ENCODE results near the gene KCNT1. TPM values are rescaled to one million over a fixed set of nuclear protein-coding genes. Genes with fewer than 3 reads are reported as not detected.

KCNT1 gene
- total RNA-seq, 1 donor from 2014 or later = not detected

- Histone ChIP-seq H3K27ac (no peak overlapping the region), H3K9me3 (no peaks in the 10 kb centered on the region), H3K4me1 (peaks cover 13% of the 10 kb centered on the region), H3K4me3 (no peak overlapping the region), H3K36me3 (no peaks in the 10 kb centered on the region), H3K27me3 (no peaks in the 10 kb centered on the region)
- TF ChIP-seq, protein P1, sequence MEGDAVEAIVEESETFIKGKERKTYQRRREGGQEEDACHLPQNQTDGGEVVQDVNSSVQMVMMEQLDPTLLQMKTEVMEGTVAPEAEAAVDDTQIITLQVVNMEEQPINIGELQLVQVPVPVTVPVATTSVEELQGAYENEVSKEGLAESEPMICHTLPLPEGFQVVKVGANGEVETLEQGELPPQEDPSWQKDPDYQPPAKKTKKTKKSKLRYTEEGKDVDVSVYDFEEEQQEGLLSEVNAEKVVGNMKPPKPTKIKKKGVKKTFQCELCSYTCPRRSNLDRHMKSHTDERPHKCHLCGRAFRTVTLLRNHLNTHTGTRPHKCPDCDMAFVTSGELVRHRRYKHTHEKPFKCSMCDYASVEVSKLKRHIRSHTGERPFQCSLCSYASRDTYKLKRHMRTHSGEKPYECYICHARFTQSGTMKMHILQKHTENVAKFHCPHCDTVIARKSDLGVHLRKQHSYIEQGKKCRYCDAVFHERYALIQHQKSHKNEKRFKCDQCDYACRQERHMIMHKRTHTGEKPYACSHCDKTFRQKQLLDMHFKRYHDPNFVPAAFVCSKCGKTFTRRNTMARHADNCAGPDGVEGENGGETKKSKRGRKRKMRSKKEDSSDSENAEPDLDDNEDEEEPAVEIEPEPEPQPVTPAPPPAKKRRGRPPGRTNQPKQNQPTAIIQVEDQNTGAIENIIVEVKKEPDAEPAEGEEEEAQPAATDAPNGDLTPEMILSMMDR (IDR thresholded peaks at IDR 0.05) = no peak
- TF ChIP-seq POLR2AphosphoS5 (IDR thresholded peaks at IDR 0.05; ENCODE audit: insufficient read depth in 1 of 2, low read depth in 1 of 2) = no peak
- TF ChIP-seq POLR2A (IDR thresholded peaks at IDR 0.05) = no peak
- intact Hi-C loops (cut with DNase I) = no loop called here
- DNase-seq (ENCODE audit: extremely low spot score in 2 of 2) = no peak
Observed at GRCh38 chr9:135797507-135798262, 95.7 kb downstream of the KCNT1 start.

GRCh38 chr9:135798263-135798585 lies 96.2 kb downstream of the KCNT1 start:
- TF ChIP-seq, protein P1 (IDR thresholded peaks at IDR 0.05) = no peak
- TF ChIP-seq POLR2AphosphoS5 (IDR thresholded peaks at IDR 0.05; ENCODE audit: insufficient read depth in 1 of 2, low read depth in 1 of 2) (no peak), POLR2A (IDR thresholded peaks at IDR 0.05) (no peak)
- DNase-seq (ENCODE audit: extremely low spot score in 2 of 2) = no peak
- Histone ChIP-seq H3K9me3 (no peaks in the 10 kb centered on the region), H3K4me1 (peaks cover 13% of the 10 kb centered on the region), H3K4me3 (no peak overlapping the region), H3K36me3 (no peaks in the 10 kb centered on the region), H3K27me3 (no peaks in the 10 kb centered on the region), H3K27ac (no peak overlapping the region)
- intact Hi-C loops (cut with DNase I) = no loop called here

DNA sequence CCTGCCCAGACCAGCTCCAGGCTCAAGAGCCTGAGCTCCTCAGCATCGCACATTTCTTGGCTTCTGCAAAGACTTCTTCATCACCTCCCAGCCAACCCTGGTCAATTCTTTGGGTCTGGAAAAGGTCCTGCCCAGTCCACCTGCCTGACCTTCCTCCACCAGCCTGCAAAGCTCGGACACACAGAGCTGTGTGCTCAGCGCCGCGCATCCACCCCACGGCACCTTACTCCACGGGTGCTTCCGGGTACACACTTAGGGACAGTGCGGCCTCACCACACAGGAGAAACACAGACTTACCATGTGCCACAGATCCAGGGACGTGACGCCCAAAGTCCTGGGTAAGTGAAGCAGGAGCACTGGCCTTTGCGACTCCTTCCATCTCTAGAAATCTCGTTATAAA lies 97.3 kb downstream of the KCNT1 start:
- intact Hi-C loops (cut with DNase I) = no loop called here

GRCh38 chr9:135801070-135801469 lies 99.1 kb downstream of the KCNT1 start:
- TF ChIP-seq POLR2AphosphoS5 (IDR thresholded peaks at IDR 0.05; ENCODE audit: insufficient read depth in 1 of 2, low read depth in 1 of 2) (no peak), POLR2A (IDR thresholded peaks at IDR 0.05) (no peak)
- TF ChIP-seq, protein P1 (IDR thresholded peaks at IDR 0.05) = no peak
- DNase-seq (ENCODE audit: extremely low spot score in 2 of 2) = no peak

More for the DNA sequence above, 97.3 kb downstream of the KCNT1 start:
- no peak for DNase-seq (ENCODE audit: extremely low spot score in 2 of 2)
- peaks cover 13% of the 10 kb centered on the region for H3K4me1 ChIP-seq
- no peaks in the 10 kb centered on the region for H3K36me3 ChIP-seq
- H3K27me3 ChIP-seq = no peaks in the 10 kb centered on the region
- H3K9me3 ChIP-seq = no peaks in the 10 kb centered on the region
- no peak overlapping the region for H3K4me3 ChIP-seq
- TF ChIP-seq, protein P1 (IDR thresholded peaks at IDR 0.05) = no peak
- TF ChIP-seq POLR2AphosphoS5 (IDR thresholded peaks at IDR 0.05; ENCODE audit: insufficient read depth in 1 of 2, low read depth in 1 of 2) (no peak), POLR2A (IDR thresholded peaks at IDR 0.05) (no peak)
- no peak overlapping the region for H3K27ac ChIP-seq

DNA sequence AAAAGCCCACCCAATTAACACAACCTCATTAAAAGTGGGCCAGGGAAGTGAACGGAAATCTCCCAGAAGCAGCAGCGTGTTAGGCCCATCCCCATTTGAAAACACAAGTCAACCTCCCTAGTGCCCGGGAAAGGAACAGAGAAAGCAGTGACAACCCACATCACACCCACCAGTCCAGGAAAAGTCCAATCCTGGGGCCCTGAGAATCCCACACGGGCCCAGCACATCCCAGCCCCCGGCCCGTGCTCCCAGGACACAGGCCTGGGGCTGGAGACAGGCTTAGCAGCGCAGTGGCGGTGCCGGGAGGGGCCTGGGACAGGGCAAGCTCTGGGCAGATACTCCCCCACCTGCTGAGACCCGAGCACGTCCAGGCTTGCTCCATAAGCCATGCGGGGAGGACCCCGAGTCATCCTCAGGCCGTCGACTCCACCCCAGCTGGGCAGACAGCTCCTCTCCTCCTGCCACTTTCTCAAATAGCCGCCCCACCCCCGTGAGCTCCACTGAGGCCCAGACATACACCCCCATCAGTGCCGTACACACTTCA lies 101.0 kb downstream of the KCNT1 start:
- H3K4me1 ChIP-seq = peaks cover 4% of the 10 kb centered on the region
- no peak overlapping the region for H3K27ac ChIP-seq
- H3K36me3 ChIP-seq = no peaks in the 10 kb centered on the region
- no peak overlapping the region for H3K4me3 ChIP-seq
- no peak for DNase-seq (ENCODE audit: extremely low spot score in 2 of 2)
- intact Hi-C loops (cut with DNase I) = no loop called here
- TF ChIP-seq, protein P1 (IDR thresholded peaks at IDR 0.05) = no peak
- no peak for TF ChIP-seq POLR2A (IDR thresholded peaks at IDR 0.05)
- no peak for TF ChIP-seq POLR2AphosphoS5 (IDR thresholded peaks at IDR 0.05; ENCODE audit: insufficient read depth in 1 of 2, low read depth in 1 of 2)
- H3K9me3 ChIP-seq = no peaks in the 10 kb centered on the region
- H3K27me3 ChIP-seq = no peaks in the 10 kb centered on the region

More at GRCh38 chr9:135801070-135801469, 99.1 kb downstream of the KCNT1 start:
- Histone ChIP-seq H3K4me3 (no peak overlapping the region), H3K4me1 (peaks cover 13% of the 10 kb centered on the region), H3K27ac (no peak overlapping the region), H3K9me3 (no peaks in the 10 kb centered on the region), H3K27me3 (no peaks in the 10 kb centered on the region), H3K36me3 (no peaks in the 10 kb centered on the region)
- intact Hi-C loops (cut with DNase I) = no loop called here

All from vagina (tissue), 2 donors.